HG03460 (cell line): Measurements from ENCODE around the gene PHF12.

Experiments
- ATAC-seq: cut with Tn5 transposase; IDR thresholded peaks from one replicate; pipeline ENCODE4 v1.9.1; 2021; ENCODE audit not compliant: unreplicated experiment

PHF12 gene

DNA sequence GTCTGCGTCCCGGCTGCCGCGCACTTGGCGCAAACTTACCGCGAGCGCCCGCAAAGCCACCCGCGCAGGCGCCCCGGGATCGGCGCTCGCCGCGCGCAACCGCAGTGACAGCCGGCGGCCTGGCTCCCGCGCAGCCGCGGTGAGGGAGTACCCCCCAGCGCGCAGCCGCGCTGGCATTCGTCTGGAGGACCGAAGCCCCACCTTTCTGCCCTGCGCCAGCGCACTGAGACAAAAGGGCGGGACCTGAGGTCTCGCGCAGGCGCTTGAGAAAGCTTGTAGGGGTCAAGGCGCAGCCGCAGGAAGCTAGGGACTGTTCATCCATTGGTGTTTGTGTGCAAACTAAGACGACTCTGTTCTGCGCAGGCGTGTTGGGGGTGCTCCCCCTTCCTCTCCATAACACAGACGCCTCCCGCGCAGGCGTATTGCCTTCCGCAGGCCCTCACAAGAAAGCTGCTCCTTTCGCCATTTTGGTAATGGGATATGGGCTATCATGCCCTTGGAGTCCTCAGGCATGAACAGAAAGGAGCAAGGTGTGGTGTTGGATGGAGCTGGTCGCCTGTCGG is at the start of gene PHF12:
PHF12 (minus strand) TSS at position 91 of the 563 bp plus-strand sequence. CDS start 558 bp downstream, outside the sequence.
- ATAC-seq: peak; percentile 50

DNA sequence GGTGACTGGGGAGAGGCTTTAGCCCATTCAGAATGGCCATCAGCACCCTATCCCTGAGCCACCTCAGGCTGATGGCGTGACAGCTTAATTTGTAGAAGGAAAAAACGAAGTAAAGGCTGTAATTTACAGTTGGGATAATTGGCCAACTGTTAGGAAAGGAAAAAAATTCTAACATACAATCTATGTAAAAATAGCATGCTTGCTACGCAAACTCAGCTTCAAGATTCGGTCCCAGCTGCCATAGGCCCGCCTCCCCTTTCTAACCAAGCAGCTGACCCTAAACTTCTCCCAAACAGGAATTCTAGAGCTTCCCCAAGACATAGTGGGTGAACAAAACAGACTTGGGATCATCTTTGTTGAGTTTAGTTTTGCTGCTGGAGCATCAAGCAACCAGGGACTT is 49.7 kb upstream of the PHF12 start:
- no peak for ATAC-seq

DNA sequence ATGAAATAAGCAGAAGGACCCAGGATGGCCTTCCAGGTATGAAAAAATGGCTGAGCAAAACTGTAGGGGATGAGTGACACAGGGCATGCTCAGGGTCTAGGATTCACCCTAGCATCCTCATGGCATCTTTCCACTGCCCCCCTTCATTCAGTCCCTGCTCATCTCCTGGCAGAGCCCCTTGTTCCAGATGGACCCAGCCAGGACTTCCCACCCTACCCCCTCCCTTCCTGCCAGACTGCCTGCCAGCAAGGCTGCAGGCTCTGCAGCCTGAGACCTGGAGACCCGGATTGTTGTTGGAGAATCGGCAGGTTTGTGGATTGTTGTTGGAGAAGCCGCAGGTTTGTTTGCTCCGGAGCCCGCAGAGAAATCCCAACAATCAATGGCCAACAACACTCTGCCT is 47.9 kb upstream of the PHF12 start:
- ATAC-seq: no peak

DNA sequence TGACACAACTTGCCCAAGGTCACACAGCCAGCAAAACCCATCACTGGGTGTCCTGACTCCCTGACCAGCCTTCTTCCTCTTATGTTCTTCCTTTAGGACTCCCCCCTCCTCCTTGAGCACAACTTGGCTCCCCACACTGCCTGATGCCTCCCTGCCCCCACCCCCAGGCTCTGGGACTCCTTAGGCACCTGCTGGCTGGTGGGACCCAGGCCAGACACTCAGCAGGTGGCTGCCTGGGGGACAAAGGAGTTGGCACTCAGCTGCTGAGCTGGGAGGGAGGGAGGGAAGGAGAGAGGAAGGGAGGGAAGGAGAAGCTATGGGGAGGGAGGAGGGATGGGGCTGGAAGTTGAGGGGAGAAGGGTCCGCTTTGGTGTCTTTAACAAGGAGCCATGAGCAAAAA is 46.5 kb upstream of the PHF12 start:
- ATAC-seq: no peak

DNA sequence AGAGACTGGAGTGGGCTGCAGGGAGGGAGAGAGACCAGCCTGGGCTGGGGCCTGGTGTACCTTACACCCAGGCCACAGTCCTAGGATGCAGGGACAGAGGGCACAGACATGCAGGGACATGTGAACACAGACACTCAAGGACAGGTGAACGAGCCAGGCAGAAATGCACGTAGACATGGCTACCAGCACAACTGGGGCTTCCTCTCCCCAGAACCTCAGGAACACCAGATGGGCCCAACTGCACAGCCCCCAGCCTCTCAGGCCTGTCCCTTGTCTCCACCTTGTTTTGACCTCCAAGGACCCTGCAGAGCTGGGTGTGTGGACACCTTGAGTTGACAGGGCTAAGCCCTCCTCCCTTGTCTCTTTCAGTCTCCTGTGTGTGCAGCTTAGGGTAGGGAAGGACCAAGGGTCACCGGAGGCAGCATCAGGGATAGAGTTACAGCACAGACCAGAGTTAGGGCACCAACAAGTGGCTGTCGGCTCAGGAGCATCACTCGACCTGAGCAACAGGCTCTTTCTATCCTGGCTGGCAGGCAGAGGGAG is 45.3 kb upstream of the PHF12 start:
- no peak for ATAC-seq

DNA sequence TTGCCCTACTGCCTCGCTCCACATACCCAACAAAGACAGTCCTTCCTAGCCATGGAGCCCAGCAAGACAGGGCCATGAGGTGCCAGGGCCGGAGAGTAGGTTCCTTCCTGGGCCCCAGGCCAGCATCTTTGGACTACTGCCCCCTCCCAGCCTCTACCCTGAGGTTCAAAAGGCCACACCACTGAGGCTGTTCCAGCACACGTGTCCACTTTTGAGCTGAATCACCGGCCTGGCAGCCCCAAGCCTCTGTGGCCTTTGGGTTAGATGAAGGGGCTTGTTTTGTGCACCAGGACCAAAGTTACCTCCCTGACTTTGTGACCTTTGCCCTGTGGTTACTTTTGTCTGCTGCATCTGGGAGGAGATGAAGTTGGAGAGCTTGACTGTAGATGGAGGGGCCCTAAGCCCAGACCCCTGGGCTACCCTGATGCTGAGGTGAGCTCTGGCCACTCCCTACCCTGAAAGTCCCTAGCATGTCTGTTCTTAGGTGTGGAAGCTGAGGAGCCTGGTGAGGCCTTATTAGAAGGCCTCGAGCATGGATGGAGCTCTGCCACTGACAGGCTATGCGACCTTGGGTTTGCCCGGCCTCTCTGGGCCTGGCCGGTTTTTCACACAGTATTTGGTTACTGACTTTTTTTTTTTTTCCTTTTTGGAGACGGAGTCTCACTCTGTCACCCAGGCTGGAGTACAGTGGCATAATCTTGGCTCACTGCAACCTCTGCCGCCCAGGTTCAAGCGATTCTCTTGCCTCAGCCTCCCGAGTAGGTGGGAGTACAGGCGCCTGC is 42.5 kb upstream of the PHF12 start:
- no peak for ATAC-seq

DNA sequence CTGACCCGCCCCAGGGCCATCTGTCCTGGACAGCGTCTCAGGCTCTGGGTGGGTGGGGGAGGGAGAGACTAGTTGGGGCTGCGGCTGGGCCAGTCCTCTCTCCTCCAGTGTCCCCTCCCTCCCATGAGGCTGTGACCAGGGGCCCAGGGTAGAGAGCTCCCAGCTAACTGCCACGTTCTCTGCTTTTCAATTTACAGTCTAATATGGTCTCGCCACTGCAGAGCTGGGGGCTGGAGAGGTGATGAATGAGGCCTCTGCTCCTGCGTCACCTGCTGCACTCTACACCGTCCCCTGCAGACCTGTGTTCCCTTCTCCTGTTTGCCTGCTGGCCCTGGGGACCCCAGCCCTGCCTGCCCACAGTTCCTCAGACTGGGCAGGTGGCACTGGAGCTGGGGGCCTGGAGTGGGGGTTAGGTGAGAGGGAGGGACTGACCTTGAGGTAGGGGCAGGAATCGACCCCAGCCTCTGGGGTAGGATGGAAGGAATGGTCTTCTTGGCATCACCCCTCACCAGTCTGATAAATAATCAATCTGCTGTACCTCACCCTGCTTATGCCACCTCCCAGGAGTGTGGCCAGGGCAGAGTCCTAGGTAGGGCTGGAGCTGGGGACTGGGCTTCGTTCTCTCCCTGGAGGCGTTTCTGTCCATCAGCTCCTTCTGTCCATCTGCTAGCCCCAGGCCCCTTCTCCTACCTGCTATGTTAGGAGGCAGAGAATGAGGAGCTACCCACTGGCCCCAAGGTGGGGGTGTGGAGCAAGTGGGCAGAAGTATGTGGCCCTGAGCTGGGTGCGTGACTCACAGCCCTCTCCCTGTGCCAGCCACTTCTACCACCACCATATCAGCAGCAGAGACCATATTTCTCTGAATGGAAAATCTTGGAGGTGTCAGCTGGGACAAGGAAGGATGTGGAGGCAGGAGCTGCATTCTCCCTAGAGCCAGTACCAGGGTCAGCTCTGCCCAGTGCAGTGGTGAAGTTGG is 41.6 kb upstream of the PHF12 start:
- no peak for ATAC-seq

DNA sequence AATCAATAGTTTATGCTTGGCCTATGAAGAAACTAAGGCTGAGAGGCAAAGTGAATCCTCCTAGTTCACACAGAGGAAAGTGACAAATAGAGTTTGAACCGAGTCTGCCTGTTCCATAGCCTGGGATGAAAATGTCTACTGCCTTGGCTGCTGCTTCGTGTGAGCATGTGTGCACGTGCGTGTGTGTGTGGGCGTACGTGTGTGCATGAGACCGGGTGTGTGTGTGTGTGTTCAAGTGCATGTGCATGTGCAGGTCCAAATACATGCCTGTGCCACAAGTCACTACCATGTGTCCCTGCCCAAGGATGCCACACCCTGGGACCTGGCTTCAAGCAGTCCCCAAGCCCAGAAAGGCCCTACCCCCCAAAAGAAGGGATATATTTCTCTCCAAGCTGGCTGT is 40.9 kb upstream of the PHF12 start:
- ATAC-seq: no peak

DNA sequence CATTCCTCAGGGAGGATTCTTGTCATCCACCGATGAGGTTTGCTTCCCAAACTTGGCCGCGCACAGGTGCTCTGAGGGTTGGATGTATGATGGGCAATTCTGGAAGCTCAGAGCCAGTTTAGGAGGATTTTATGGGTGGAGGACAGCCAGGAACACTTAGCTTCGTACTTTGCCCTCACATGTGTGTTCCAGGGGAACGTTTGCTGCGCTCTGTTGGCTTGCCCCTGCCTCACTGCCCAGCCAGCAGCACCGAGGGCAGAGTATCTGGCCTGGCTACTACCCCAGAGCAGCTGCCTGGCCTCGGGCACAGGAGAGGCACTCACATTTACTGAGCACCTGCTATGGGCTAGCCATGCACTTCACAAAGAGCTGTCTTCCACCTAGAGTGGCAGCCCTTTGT is 40.5 kb upstream of the PHF12 start:
- no peak for ATAC-seq

DNA sequence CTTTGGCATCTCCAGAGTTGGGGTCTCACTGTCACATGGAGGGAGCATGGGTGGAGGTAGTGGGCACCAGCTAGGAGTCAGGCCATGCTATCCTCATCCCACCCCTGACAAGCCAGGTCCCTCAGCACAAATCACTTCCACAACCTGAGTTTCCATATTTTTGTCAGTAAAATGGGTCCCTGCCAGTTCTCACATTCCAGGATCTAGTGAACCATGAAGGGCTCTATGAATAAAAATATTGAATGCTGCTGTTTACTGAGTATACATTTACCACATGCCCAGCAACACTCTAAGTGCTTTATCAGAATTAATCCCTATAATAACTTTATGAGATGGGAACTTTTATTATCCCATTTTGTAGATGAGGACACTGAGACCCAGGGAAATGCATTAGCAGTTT is 37.7 kb upstream of the PHF12 start:
- no peak for ATAC-seq

DNA sequence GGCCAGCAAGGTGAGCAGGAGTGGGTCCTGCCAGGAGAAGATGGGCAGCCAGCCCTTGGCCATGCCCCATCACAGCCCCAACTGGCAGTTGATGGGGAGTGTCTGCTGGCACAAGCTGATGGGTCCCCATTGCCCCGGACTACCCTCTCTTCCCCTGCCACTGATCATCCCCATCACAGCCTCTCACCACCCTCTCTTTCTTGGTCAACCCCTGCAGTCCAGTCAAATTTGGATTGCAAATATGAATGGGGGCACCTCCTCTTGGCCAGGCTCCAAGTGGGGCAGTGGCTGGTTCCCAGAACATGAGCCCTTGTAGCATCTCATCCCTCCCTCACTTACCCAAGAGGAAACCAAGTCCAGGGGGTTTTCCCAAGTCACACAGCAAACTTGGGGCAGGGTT is 37.2 kb upstream of the PHF12 start:
- no peak for ATAC-seq

DNA sequence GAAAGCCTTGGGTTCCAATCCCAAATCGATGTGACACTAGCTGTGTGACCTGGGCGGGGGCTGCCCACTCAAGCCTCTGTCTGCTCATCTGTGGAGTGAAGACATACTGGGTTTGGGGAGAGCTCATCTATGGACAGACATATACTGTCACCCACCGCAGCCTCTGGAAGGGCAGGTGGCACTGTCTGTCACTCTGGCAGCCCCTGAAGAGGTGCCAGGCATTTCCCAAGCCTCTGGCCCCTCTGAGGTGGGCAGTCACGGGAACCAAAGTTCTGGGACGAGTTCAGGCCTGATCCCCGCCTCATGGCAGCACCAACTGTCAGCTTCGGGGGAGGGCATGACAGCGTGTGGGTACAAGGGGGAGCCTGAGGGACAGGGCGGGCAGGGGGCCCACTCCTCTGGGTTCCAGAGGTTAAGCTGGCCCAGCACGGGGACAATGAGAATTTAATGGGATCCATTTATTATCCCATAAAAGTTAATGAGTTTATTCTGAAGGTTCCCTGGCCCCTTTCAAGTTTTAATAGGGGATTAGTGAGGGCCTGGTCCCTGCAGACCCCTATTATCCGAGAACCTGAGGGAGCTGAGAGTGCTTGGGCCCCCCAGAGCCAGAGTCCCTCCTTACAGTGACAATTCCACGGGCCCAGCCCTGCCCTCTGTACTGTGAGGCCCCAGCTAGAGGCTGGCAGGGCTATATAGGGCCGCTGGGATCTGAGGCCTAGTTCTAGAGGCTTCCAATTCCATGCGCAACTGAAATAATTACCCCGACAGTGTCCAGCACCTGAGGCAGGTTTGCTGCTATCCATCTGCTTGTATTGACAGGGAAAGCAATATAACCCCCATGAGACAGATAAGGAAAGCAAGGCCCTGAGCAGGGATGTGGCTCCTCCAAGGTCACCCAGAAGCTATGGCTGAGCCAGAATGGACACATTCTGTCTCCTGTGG is 35.7 kb upstream of the PHF12 start:
- ATAC-seq: no peak

DNA sequence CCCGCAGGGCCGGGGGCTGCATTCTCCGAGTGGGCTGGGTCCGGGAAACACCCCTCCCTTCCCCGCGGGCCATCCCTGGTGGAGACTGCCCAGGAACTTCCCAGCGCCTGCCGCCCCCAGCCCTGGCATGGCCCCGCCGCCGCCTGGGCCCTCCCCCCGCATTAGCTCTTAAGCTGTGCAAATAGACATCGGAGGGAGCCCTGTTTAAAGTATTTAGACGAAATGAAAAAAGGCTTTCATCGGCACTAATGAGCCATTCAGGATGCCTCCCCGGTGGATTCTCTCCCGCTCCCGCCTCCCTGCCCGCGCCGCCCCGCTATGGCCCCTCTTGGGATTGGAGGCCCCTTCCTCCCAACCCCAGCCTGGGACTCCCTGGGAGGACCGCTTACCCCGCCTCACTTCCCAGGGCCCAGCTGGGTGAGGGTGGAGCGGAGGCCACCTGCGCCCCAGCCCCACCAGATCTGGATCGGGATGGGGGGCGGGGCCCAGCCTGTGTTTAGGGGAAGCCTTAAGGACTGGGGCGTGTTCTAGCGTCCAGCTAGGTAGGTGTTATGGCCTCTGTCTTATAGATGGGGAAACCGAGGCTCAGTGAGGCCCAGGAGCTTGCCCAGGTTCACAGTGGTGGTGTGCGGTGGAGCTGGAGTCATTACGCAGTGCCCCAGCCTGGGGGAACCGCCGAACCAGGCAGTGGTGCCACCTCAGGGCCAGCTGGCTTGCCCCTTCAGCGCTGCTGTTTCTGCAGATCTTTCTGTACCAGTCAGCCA is 34.8 kb upstream of the PHF12 start:
- no peak for ATAC-seq

DNA sequence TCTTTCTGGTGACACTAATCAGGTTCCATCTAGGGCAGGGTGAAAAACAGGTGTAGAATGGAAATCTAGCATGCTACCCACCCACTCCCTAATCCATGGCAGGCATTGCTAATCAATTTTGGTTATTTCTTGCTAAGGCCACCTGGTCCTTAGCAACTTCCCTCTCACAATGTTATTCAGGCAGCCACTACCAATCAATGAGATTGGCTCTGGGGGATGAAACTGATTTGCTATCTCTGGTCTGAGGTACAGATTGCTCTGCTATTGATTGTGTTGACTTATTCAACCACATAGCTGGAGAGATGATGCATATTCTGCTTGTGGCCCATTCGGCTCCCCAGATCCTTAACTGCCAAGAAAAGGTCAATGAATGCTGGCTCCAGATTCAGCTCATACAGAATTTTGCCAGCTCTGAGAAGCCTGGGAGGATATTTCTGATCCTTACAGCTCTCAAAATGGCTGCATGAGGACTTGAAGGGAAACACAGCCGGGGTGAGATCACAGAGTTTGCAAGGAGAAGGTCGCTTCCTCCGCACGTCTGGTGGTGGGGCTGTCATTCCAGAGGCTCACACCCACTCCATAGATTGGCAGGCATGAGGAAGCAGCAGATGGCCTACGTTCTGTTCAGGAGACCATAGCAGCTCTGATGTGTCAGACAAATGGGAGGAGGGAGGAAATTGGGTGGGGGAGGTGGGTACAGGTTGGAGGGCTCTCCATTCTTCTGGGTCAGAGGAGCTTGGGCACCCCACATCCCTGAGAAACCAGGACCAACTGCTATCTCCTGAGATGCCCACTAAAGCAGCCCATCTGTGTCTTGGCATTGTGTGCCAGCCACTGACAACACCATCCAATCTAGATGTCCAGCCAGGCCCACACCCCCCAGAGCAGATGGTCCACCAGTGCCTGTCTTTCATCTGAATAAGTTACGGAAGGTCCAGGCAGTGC is 32.2 kb upstream of the PHF12 start:
- ATAC-seq: no peak

DNA sequence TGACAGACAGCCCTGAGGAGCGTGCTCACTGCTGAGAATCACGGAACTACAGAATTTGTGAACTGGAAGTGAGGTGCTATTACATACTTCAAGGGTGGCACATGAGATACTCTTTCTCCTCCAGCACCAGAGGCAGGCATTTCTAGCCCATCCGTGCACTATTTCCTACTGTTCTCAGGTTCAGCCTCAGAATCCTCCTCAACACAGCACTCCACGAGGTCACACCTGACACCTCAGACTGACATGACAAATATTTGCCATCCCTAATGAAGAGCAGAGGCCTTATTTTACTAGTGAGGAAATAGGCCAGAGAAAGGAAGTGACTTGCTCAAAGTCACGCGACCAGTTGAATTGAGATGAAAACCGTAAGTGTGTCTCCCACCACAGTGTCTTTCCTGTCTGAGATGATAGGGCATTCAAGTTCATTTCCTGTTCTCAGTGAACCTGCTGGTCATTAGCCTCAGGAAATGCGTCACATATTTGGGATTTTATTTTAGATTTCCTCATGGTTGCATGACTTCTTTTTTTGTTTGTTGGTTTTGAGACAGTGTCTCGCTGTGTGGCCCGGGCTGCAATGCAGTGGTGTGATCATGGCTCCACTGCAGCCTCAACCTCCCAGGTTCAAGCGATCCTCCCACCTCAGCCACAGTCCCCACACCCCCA is 30.9 kb upstream of the PHF12 start:
- ATAC-seq: no peak

DNA sequence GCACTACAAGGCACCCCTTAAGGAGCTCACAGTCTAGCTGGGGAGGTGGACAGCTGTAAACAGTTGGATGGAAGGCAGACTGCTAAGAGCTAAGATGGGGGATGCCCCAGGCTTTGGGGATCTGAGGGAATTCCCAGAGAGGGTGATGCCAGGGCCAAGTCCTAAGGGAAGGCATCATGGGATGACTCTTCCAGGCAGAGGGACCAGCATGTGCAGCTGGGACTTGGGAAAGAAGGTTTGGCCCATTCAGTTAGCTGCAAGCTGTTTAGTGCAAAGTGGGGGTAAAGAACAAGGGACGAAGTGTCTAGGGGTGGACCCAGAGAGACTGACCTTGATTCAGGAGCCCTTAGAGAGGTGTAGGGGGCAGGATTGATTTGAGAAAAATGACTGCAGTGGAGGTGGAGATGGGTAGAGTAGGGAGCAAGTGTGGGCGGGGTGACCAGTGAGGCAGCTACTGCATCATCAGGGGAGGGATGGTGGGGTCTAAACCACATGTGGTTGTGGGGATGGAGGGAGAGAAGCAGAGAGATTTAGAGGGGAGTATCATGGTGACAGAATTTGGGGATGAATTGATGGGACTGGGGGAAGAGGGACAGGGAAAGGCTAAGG is 27.1 kb upstream of the PHF12 start:
- ATAC-seq: no peak

DNA sequence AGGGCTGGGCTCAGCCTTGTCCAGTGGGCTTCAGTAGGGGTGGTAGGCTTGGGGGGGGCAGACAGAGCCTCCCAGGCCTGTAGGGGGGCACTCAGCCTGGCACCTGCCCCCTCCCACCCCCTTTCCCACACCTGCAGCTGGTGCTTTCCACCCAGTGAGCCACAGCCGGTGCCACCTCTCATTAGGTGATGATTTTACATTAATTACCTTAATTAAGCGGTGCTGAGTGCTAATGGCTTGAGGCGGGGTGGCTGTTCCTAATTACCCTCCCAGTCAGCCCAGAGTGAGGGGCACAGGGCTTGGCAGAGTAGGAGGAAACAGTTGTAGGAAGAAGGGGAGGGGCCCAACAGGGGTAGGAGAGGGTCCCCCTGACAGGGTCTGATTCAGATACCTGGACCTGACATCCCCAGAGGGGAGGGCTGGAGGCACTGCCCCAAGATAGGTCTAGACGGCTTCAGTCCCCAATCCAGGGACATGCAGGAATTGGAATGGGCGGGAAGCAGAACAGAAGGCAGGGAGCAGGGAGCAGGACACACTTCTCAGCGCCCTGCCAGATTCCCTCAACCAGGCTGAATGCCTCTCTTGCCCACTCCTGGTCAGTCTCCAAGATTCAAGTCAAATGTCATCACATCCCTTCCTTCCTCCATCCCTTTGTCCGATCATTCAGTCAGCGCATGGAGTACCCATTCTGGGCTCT is 26.5 kb upstream of the PHF12 start:
- ATAC-seq: no peak
